ENCODE results near the gene B4GALT5. TPM values are rescaled to one million over a fixed set of nuclear protein-coding genes. Genes with fewer than 3 reads are reported as not detected.

B4GALT5 gene
- polyA plus RNA-seq, 1 of the 3 experiments (the other 2 are of a cell fraction) = 35.1 TPM

GRCh38 chr20:49660912-49661311, 52.8 kb downstream of the B4GALT5 start:
- ChIA-PET CTCF (interaction anchor here (0.7 to 2.9 kb wide), 3 partner anchors 18 to 185 kb away, joined by 4 to 7 read pairs (median 5); no protein-coding TSS in a partner anchor), POLR2A (no interaction called here)
- Histone ChIP-seq H3K4me2 (no peak overlapping the region), H3F3A (replicated peaks; ENCODE audit: insufficient read depth) (no peaks in the 10 kb centered on the region), H3K27ac (ENCODE audit: low read depth in 2 of 2, low read length in 1 of 2) (no peak overlapping the region), H2AFZ (ENCODE audit: low read depth) (no peak overlapping the region), H4K20me1 (ENCODE audit: insufficient read depth) (peaks cover 79% of the 10 kb centered on the region), H3K9ac (no peak overlapping the region), H3K4me3 (ENCODE audit: low read depth in 2 of 2, low read length in 1 of 2) (no peak overlapping the region), H3K79me2 (ENCODE audit: insufficient read depth) (peaks cover 87% of the 10 kb centered on the region), H3K9me3 (no peaks in the 10 kb centered on the region), H3K36me3 (replicated peaks in 1 of 2; ENCODE audit: control insufficient read depth in 1 of 2, insufficient read depth in 2 of 2, low read length in 1 of 2) (peaks cover 5 to 7% of the 10 kb centered on the region in 2 experiments), H3K4me1 (ENCODE audit: control insufficient read depth in 1 of 2, insufficient read depth in 2 of 2, low read depth in 1 of 2, low read length in 1 of 2) (peaks cover 8 to 11% of the 10 kb centered on the region in 2 experiments; a peak in 2 of 4 replicates), H3K9me2 (no peaks in the 10 kb centered on the region), H3K27me3 (ENCODE audit: insufficient read depth) (no peaks in the 10 kb centered on the region)
- 93% methylated on average over 5 of the region's 5 CpGs for WGBS (ENCODE audit: low lambda C conversion rate)
- DNase-seq = no peak
- TF ChIP-seq RCOR1 (IDR thresholded peaks at IDR 0.05; ENCODE audit: low read length) (no peak; the same call in 1 of the 2 replicates), CHD2 (IDR thresholded peaks at IDR 0.05; ENCODE audit: low read length, partially characterized antibody) (no peak), MEF2A (IDR thresholded peaks at IDR 0.05; ENCODE audit: borderline replicate concordance, low read depth) (no peak), TAF1 (IDR thresholded peaks at IDR 0.05; ENCODE audit: borderline replicate concordance, low read depth, low read length) (no peak), PBX3 (IDR thresholded peaks at IDR 0.05) (no peak), IRF3 (IDR thresholded peaks at IDR 0.05; ENCODE audit: low read depth, low read length) (no peak), MXI1 (IDR thresholded peaks at IDR 0.05; ENCODE audit: low read depth, low read length) (0 out of 2 replicates have a peak, but pooled peaks have one; percentile 20), GATA2 (CRISPR knock-in tag; IDR thresholded peaks at IDR 0.05) (peak; percentile 18; the same call in 1 of the 2 replicates), SMC3 (IDR thresholded peaks at IDR 0.05; ENCODE audit: low read depth, low read length) (no peak), ELF1 (IDR thresholded peaks at IDR 0.05) (no peak), FOSL2 (IDR thresholded peaks at IDR 0.05; ENCODE audit: borderline replicate concordance, low read depth) (no peak), MAX (IDR thresholded peaks at IDR 0.05; ENCODE audit: low read depth) (no peak), REST (IDR thresholded peaks at IDR 0.05; ENCODE audit: low read depth, low read length) (no peak), EP300 (IDR thresholded peaks at IDR 0.05; ENCODE audit: borderline replicate concordance in 1 of 2, low read depth in 1 of 2, low read length in 1 of 2) (peak in 1 of 2 experiments; percentile 57; a peak in 1 of 4 replicates)

Measured in SK-N-SH (cell line).